Trophoblast cell (in vitro differentiated cells and primary cell): ENCODE results near the gene PPP1R8.

Experiments
- DNase-seq, 2 donors: peaks; one replicate each; pipeline ENCODE4 v3.0.0-alpha.2; 2016
- H2AFZ ChIP-seq: 2 replicates; pipeline ENCODE4 v1.6.1; 2013; ENCODE audit warnings: low read length, moderate library complexity, mild to moderate bottlenecking; ENCODE audit not compliant: insufficient read depth, poor library complexity
- H2AK5ac ChIP-seq: 2 replicates; pipeline ENCODE4 v1.6.1; 2013; ENCODE audit warnings: mild to moderate bottlenecking, low read length
- H2BK120ac ChIP-seq: 2 replicates; pipeline ENCODE4 v1.6.1; 2013; ENCODE audit warnings: low read length, mild to moderate bottlenecking, moderate library complexity; ENCODE audit not compliant: insufficient read depth, poor library complexity
- H2BK12ac ChIP-seq: 2 replicates; pipeline ENCODE4 v1.6.1; 2013; ENCODE audit warnings: mild to moderate bottlenecking, low read length, moderate library complexity
- H2BK5ac ChIP-seq: 2 replicates; pipeline ENCODE4 v1.6.1; 2013; ENCODE audit warnings: low read length, low read depth, moderate library complexity, mild to moderate bottlenecking; ENCODE audit not compliant: poor library complexity
- H3K14ac ChIP-seq: 2 replicates; pipeline ENCODE4 v1.6.1; 2013; ENCODE audit warnings: mild to moderate bottlenecking, low read length
- H3K18ac ChIP-seq: 2 replicates; pipeline ENCODE4 v1.6.1; 2013; ENCODE audit warnings: mild to moderate bottlenecking, low read length
- H3K23ac ChIP-seq: 2 replicates; pipeline ENCODE4 v1.6.1; 2013; ENCODE audit warnings: low read length
- H3K27ac ChIP-seq: 2 replicates; pipeline ENCODE4 v1.5.1; 2013; ENCODE audit warnings: low read depth, mild to moderate bottlenecking, inconsistent platforms, low read length, moderate library complexity
- H3K27me3 ChIP-seq: 2 replicates; pipeline ENCODE4 v1.6.1; 2013; ENCODE audit warnings: inconsistent platforms, mild to moderate bottlenecking, low read length, moderate library complexity; ENCODE audit not compliant: insufficient read depth
- H3K36me3 ChIP-seq, 2 experiments: 1 replicate in 1 of 2; 2 replicates in 1 of 2; pipeline ENCODE4 v1.6.1; 2013; ENCODE audit warnings: low read length in 2 of 2, mild to moderate bottlenecking in 2 of 2, moderate library complexity in 1 of 2; ENCODE audit not compliant: insufficient read depth in 2 of 2, control insufficient read depth in 1 of 2
- H3K4ac ChIP-seq: 2 replicates; pipeline ENCODE4 v1.6.1; 2013; ENCODE audit warnings: low read depth, mild to moderate bottlenecking, low read length, moderate library complexity
- H3K4me1 ChIP-seq, 2 experiments: 1 replicate in 1 of 2; 2 replicates in 1 of 2; pipeline ENCODE4 v1.6.1; 2013; ENCODE audit warnings: low read length in 2 of 2, mild to moderate bottlenecking in 2 of 2, moderate library complexity in 1 of 2; ENCODE audit not compliant: insufficient read depth in 2 of 2, control insufficient read depth in 1 of 2
- H3K4me2 ChIP-seq: 2 replicates; pipeline ENCODE4 v1.6.1; 2013; ENCODE audit warnings: inconsistent platforms, mild to moderate bottlenecking, low read length, moderate library complexity
- H3K4me3 ChIP-seq: 2 replicates; pipeline ENCODE4 v1.5.1; 2013; ENCODE audit warnings: mild to moderate bottlenecking, low read depth, low read length, inconsistent platforms
- H3K79me1 ChIP-seq: one replicate; pipeline ENCODE4 v1.6.1; 2013; ENCODE audit warnings: low read length
- H3K79me2 ChIP-seq: 2 replicates; pipeline ENCODE4 v1.6.1; 2013; ENCODE audit warnings: low read length, mild to moderate bottlenecking; ENCODE audit not compliant: control insufficient read depth, insufficient read depth, poor library complexity
- H3K9ac ChIP-seq: 2 replicates; pipeline ENCODE4 v1.6.1; 2013; ENCODE audit warnings: mild to moderate bottlenecking, low read length
- H3K9me3 ChIP-seq: 2 replicates; pipeline ENCODE4 v1.6.1; 2013; ENCODE audit warnings: low read depth, mild to moderate bottlenecking, control low read depth, inconsistent platforms, low read length; ENCODE audit not compliant: insufficient read depth
- H4K12ac ChIP-seq: 2 replicates; pipeline ENCODE4 v1.6.1; 2013; ENCODE audit warnings: low read depth, mild to moderate bottlenecking, low read length, moderate library complexity
- H4K8ac ChIP-seq: 2 replicates; pipeline ENCODE4 v1.6.1; 2013; ENCODE audit warnings: low read depth, mild to moderate bottlenecking, low read length, moderate library complexity
- H4K91ac ChIP-seq: one replicate; pipeline ENCODE4 v1.6.1; 2013; ENCODE audit warnings: low read depth, mild to moderate bottlenecking, low read length, moderate library complexity
- WGBS: extraction: QIAGEN DNeasy Blood & Tissue Kit; methylation state at CpG from one replicate; pipeline ENCODE4 v1.1.7; 2013; ENCODE audit warnings: missing lambda C conversion rate; ENCODE audit not compliant: insufficient read length, insufficient coverage; ENCODE audit errors: extremely low coverage; 5-methylcytosine and 5-hydroxymethylcytosine counted together

The PPP1R8 gene

DNA sequence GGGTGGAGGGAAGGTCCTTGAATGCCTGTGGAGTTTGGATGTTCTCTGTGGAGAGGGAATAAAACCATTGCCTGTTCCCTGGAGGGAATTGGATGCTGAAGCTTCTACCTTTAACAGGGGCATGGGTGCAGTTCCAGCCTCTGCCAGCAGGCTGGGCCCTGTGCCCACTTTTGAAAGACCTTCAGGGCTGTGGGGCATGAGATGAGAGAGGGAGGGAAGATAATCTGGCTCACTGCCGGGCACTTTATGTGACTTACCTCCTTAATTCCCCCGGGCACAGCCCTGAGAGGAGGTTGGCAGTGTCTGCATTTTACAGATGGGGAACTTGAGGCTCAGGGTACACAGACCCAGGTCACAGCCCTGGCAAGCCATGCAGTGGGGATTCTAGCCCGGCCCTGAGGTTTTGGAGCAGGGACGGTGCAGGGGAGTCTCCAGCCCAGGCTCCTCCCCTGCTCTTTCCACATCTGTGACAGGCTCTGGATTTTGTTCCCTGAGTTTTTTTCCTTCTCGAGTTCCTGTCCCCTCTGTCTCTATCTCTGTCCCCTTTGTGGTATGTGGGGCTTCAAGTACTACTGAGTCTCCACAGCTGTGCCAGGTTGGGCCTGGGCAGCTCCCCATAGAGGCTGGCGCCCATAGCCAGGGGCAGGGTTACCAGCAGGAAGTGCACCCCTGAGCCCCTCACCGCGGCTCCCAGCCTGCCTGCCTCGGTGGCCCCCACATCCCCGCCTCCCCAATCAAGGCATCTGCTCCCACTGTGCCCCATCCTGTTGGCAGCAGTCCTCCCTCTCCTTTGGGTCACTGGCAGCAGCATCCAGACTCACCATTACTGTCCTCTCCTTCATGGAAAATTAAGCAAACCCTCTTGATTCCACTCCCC, 27.7 kb downstream of the PPP1R8 start:
- Histone ChIP-seq H3K79me2 (no peaks in the 10 kb centered on the region), H3K14ac (no peak overlapping the region), H3K9me3 (no peaks in the 10 kb centered on the region), H3K4me1 (peaks cover 2 to 6% of the 10 kb centered on the region in 2 experiments), H3K4ac (no peak overlapping the region), H3K4me2 (no peak overlapping the region), H3K79me1 (no peaks in the 10 kb centered on the region), H3K23ac (no peak overlapping the region), H2BK5ac (no peak overlapping the region), H3K4me3 (no peak overlapping the region), H3K18ac (no peak overlapping the region), H4K12ac (no peak overlapping the region), H4K8ac (peak overlapping the region; percentile 24), H2BK12ac (no peak overlapping the region), H2AFZ (no peak overlapping the region), H2AK5ac (no peak overlapping the region), H3K27me3 (no peaks in the 10 kb centered on the region), H3K36me3 (no peaks in the 10 kb centered on the region), H4K91ac (no peak overlapping the region), H2BK120ac (no peak overlapping the region), H3K9ac (peak overlapping the region; percentile 25), H3K27ac (no peak overlapping the region)
- peak; percentile 75 to 91 for DNase-seq
- WGBS = no CpG with 5 or more reads among the region's 10 CpGs

DNA sequence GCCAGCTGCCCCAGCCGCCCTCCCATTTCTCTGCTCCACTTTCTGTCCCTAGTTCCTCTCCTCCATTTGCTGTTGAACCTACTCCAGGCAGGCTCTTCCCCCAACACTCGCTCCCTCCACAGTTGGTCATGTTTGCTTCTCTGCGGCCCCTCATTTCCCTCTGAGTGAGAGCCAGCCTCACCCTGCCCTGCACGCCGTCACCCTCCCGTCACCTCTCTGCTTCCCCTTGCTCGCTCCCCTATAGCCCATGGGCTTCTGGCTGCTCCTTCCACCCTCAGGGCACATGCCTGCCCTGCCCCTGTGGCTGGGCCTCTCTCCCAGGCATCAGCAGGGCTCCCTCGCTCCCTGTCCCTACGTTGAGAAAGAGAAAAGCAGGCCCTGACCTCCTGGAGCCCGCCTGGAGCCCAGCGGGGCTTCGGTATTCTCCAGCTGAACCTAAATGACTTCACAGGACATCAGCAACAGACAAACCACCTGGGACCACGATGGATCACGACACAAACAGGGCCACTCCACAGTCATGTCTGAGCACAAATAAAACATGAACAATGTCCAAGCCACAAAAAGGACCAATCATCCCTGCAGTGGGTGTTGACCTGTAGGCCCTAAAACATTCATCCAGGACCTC, 28.5 kb downstream of the PPP1R8 start:
- H3K79me1 ChIP-seq = no peaks in the 10 kb centered on the region
- no peak overlapping the region for H2AFZ ChIP-seq
- H3K14ac ChIP-seq = no peak overlapping the region
- no peak overlapping the region for H4K12ac ChIP-seq
- no peak overlapping the region for H2AK5ac ChIP-seq
- peaks cover 2 to 6% of the 10 kb centered on the region in 2 experiments for H3K4me1 ChIP-seq
- peak in 1 of 2 donors; percentile 7 for DNase-seq
- no peak overlapping the region for H3K27ac ChIP-seq
- H3K4ac ChIP-seq = no peak overlapping the region
- H2BK120ac ChIP-seq = no peak overlapping the region
- H3K36me3 ChIP-seq = no peaks in the 10 kb centered on the region
- H4K91ac ChIP-seq = no peak overlapping the region
- no CpG with 5 or more reads among the region's 14 CpGs for WGBS
- no peak overlapping the region for H3K23ac ChIP-seq
- H3K18ac ChIP-seq = no peak overlapping the region
- no peak overlapping the region for H3K4me3 ChIP-seq
- no peak overlapping the region for H2BK5ac ChIP-seq
- peak overlapping the region; percentile 24 for H4K8ac ChIP-seq
- peak overlapping the region; percentile 7 for H2BK12ac ChIP-seq
- no peaks in the 10 kb centered on the region for H3K27me3 ChIP-seq
- H3K79me2 ChIP-seq = no peaks in the 10 kb centered on the region
- H3K9ac ChIP-seq = no peak overlapping the region
- H3K9me3 ChIP-seq = no peaks in the 10 kb centered on the region
- H3K4me2 ChIP-seq = no peak overlapping the region

DNA sequence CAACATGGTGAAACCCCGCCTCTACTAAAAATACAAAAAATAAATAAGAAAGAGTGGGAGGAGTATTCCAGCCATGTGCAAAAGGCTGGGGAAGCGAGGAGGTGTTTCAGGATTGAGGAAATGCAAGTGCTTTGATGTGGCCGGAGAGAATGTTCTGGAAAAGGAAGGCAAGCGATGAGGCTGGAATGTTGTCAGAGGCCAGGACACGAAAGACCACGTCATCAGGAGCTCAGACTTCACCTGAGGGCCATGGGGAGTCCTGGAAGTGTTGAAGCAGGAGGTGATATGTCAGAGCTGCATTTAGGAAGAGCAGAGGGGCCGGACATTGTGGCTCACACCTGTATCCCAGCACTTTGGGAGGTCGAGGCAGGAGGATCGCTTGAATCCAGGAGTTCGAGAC, 30.9 kb downstream of the PPP1R8 start:
- H3K36me3 ChIP-seq = no peaks in the 10 kb centered on the region
- H2BK5ac ChIP-seq = no peak overlapping the region
- H4K8ac ChIP-seq = no peak overlapping the region
- H2AK5ac ChIP-seq = no peak overlapping the region
- no peak overlapping the region for H2BK120ac ChIP-seq
- H3K4me2 ChIP-seq = no peak overlapping the region
- peaks cover 5 to 10% of the 10 kb centered on the region in 2 experiments for H3K4me1 ChIP-seq
- no peak overlapping the region for H2AFZ ChIP-seq
- no peak overlapping the region for H3K14ac ChIP-seq
- no peaks in the 10 kb centered on the region for H3K9me3 ChIP-seq
- H3K27ac ChIP-seq = no peak overlapping the region
- no peak overlapping the region for H4K12ac ChIP-seq
- no peak overlapping the region for H3K4ac ChIP-seq
- no peak overlapping the region for H3K23ac ChIP-seq
- no peak overlapping the region for H3K9ac ChIP-seq
- H3K79me2 ChIP-seq = no peaks in the 10 kb centered on the region
- DNase-seq = no peak
- no peak overlapping the region for H3K18ac ChIP-seq
- H2BK12ac ChIP-seq = no peak overlapping the region
- H3K27me3 ChIP-seq = no peaks in the 10 kb centered on the region
- H3K79me1 ChIP-seq = no peaks in the 10 kb centered on the region
- no peak overlapping the region for H3K4me3 ChIP-seq
- no CpG with 5 or more reads among the region's 10 CpGs for WGBS
- H4K91ac ChIP-seq = no peak overlapping the region

DNA sequence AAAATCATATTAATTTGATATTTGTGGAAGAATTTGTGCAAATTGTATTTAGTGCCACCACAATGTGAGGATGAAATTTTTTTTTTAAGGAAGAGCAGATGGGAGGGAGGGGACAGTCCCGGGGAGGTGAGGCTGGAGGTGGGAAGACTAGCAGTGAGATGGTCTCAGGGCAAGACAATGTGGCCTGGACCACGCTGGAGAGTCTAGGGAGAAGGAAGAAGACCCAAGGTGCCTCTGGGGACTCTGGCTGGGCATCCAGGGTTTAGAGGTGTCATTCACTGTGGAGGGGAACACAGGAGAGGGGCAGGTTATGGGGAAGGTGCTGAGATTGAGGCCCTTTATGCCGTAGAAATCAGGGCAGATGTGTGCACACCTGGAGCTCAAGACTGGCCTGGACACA, 31.4 kb downstream of the PPP1R8 start:
- H3K79me2 ChIP-seq = no peaks in the 10 kb centered on the region
- no peak overlapping the region for H3K9ac ChIP-seq
- no peak overlapping the region for H2BK120ac ChIP-seq
- no peak overlapping the region for H3K23ac ChIP-seq
- no peaks in the 10 kb centered on the region for H3K9me3 ChIP-seq
- H4K91ac ChIP-seq = no peak overlapping the region
- H2BK5ac ChIP-seq = no peak overlapping the region
- no peaks in the 10 kb centered on the region for H3K79me1 ChIP-seq
- WGBS = no CpG with 5 or more reads among the region's 3 CpGs
- H2AFZ ChIP-seq = no peak overlapping the region
- H3K27ac ChIP-seq = no peak overlapping the region
- H4K12ac ChIP-seq = no peak overlapping the region
- no peaks in the 10 kb centered on the region for H3K36me3 ChIP-seq
- no peak overlapping the region for H2AK5ac ChIP-seq
- no peak overlapping the region for H3K4me3 ChIP-seq
- no peak overlapping the region for H3K4ac ChIP-seq
- peaks cover 5 to 10% of the 10 kb centered on the region in 2 experiments for H3K4me1 ChIP-seq
- H3K18ac ChIP-seq = no peak overlapping the region
- H4K8ac ChIP-seq = no peak overlapping the region
- no peak overlapping the region for H3K4me2 ChIP-seq
- no peaks in the 10 kb centered on the region for H3K27me3 ChIP-seq
- no peak overlapping the region for H3K14ac ChIP-seq
- no peak for DNase-seq
- no peak overlapping the region for H2BK12ac ChIP-seq
